Measurements from ENCODE around the gene TLR9.

Gene TLR9

DNA sequence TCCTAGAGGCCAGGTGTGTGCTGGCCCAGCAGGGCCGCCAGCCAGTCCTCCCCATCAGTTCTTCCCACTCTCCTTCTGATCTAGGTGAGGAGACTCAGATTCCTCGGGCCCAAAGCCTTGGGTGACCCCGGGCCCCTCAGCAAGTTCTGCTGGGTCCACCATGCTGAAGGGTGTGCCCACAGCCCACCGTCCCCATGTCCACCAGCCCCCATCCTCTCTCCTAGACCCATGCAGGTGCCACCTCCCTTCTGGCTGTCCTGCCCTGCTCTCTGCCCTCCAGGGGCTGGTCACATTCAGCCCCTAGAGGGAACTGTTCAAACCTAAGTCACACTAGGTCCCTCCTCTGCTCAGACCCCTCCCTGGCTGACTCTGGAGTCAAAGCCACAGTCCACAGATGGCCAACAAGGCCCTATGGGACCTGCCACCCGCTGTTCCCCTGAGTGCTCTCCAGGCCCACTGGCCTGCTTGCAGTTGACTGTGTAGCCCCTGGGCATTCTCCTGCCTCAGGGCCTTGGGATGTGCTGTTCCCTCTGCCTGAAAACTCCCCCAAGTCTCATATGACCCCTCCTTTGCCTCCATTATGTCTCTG, 878 bp upstream of the TLR9 start:
- no peak overlapping the region for H3K27ac ChIP-seq
- DNase-seq (ENCODE audit: low spot score), result no peak

DNA sequence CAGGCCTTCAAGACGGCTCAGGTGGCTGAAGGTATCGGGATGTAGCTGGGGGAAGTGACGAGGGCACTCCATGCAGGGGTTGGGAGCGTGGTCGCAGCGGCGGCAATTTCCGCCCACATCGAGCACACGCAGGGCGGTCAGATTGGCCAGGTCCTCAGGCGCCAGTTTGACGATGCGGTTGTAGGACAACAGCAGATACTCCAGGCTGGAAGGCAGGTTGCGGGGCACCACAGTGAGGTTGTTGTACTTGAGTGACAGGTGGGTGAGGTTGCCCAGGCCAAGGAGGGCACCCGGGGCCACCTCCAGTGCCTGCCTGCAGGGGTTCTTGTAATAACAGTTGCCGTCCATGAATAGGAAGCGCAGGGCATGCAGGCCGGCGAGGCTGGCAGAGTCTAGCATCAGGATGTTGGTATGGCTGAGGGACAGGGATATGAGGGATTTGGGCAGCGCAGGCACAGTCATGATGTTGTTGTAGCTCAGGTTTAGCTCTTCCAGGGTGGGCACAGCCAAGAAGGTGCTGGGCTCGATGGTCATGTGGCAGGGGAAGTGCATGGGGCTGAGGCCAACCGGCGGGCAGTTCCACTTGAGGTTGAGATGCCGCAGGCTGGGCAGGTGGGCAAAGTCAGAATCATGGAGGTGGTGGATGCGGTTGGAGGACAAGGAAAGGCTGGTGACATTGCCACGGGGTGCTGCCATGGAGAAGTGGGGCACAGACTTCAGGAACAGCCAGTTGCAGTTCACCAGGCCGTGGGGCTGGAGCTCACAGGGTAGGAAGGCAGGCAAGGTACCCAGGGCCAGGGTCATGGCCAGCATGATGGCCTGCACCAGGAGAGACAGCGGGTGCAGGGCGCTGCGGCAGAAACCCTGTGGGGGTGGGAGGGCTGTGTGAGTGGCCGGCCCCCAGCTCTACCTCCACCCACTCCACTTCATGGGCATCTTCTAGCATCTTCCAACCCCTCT, 1.7 kb downstream of the TLR9 start:
- Histone ChIP-seq H3K4me3 (no peak overlapping the region), H3K27ac (no peak overlapping the region)
- TF ChIP-seq CTCF (IDR thresholded peaks at IDR 0.05), result no peak
- no peak for DNase-seq (ENCODE audit: low spot score)

More for the DNA sequence above, 878 bp upstream of the TLR9 start:
- TF ChIP-seq CTCF (IDR thresholded peaks at IDR 0.05), result no peak
- no peak overlapping the region for H3K4me3 ChIP-seq

DNA sequence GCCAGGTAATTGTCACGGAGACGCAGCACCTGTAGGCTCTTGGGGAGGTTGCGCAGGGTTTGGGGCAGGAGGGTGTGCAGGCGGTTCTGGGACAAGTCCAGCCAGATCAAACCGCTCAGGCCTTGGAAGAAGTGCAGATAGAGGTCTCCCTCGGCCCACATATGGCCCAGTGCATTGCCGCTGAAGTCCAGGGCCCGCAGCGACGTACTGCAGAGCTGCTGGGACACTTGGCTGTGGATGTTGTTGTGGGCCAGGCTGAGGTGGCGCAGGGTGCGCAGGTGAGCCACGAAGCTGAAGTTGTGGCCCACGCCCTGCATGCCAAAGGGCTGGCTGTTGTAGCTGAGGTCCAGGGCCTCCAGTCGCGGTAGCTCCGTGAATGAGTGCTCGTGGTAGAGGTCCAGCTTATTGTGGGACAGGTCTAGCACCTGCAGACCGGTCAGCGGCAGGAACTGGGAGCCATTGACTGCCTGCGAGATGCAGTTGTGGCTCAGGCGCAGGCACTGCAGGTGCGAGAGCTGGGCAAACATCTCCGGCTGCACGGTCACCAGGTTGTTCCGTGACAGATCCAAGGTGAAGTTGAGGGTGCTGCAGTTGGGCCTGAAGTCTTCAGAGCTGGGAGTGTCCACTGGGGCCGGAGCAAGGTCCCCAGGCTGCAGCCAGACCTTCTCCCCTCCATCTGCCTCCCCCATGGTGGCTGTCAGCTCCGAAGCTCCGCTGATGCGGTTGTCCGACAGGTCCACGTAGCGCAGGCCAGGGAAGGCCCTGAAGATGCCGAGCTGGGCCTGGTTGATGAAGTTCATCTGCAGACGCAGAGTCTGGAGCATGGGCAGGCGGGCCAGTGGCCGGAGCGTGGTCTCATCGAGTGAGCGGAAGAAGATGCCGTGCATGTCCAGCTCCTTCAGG, 2.9 kb downstream of the TLR9 start:
- H3K27ac ChIP-seq, result no peak overlapping the region
- DNase-seq (ENCODE audit: low spot score), result no peak
- TF ChIP-seq CTCF (IDR thresholded peaks at IDR 0.05), result no peak
- no peak overlapping the region for H3K4me3 ChIP-seq

GRCh38 chr3:52221563-52222318, 3.7 kb downstream of the TLR9 start:
- no peak for TF ChIP-seq CTCF (IDR thresholded peaks at IDR 0.05)
- DNase-seq (ENCODE audit: low spot score), result no peak
- Histone ChIP-seq H3K4me3 (no peak overlapping the region), H3K27ac (no peak overlapping the region)

GRCh38 chr3:52221141-52221562, 4.3 kb downstream of the TLR9 start:
- Histone ChIP-seq H3K27ac (no peak overlapping the region), H3K4me3 (no peak overlapping the region)
- TF ChIP-seq CTCF (IDR thresholded peaks at IDR 0.05), result no peak
- no peak for DNase-seq (ENCODE audit: low spot score)

DNA sequence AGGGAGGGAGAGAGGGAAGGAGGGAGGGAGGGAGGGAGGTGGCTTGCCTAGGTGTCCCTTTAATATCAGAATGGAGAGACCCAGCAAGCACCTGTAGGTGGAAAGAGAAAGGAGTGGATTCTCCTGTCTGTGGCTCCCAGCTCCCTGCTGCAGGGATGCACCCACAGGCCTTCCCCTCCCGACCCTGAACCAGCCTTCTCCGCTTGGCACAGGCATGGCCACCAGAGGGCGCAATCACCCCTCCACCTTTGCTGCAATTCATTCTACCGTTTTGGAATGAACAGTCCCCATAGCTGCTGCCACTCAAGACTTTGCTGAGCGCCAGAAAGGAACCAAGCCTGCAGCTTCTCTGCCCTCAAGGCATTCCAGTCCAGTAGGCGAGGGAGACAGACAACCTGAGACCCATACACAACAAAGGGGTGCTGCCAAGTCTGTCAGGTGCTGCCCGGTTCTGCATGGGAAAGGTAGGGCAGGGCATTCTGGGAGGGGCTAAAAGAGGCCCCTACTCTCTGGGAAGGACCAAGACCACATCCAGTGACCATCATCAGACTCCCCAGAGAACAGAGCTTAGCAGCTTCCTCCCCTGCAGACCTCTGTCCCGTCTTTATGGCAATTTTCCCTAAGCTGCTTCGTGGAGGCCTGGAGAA, 4.9 kb downstream of the TLR9 start:
- Histone ChIP-seq H3K27ac (no peak overlapping the region), H3K4me3 (no peak overlapping the region)
- peak; percentile 80 for TF ChIP-seq CTCF (IDR thresholded peaks at IDR 0.05)
- DNase-seq (ENCODE audit: low spot score), result peak; percentile 85
